Measurements from ENCODE around the gene MCF2L2.
"Not testable (repeated sequence)": the region's sequence is repeated elsewhere in the genome, so short reads cannot be mapped to it uniquely, and the experiment has no call there.

The MCF2L2 gene

GRCh38 chr3:183428447-183429211, at the start of gene MCF2L2:
Gene MCF2L2, minus strand, starts transcription at chr3:183428619. Its CDS starts 642 bp downstream, at chr3:183427977.
- peak within 1 kb of the TSS; percentile 50 for H3K4me3 ChIP-seq (ENCODE audit: low read depth, low read length)
- DNase-seq (ENCODE audit: low read depth), result peak; percentile 64
- TF ChIP-seq, protein P1, sequence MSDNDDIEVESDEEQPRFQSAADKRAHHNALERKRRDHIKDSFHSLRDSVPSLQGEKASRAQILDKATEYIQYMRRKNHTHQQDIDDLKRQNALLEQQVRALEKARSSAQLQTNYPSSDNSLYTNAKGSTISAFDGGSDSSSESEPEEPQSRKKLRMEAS (IDR thresholded peaks at IDR 0.05; ENCODE audit: low read depth, low read length), result no peak
- no peak for TF ChIP-seq POLR2A (IDR thresholded peaks at IDR 0.05; ENCODE audit: extremely low read depth, insufficient read length)
- TF ChIP-seq, protein P2, sequence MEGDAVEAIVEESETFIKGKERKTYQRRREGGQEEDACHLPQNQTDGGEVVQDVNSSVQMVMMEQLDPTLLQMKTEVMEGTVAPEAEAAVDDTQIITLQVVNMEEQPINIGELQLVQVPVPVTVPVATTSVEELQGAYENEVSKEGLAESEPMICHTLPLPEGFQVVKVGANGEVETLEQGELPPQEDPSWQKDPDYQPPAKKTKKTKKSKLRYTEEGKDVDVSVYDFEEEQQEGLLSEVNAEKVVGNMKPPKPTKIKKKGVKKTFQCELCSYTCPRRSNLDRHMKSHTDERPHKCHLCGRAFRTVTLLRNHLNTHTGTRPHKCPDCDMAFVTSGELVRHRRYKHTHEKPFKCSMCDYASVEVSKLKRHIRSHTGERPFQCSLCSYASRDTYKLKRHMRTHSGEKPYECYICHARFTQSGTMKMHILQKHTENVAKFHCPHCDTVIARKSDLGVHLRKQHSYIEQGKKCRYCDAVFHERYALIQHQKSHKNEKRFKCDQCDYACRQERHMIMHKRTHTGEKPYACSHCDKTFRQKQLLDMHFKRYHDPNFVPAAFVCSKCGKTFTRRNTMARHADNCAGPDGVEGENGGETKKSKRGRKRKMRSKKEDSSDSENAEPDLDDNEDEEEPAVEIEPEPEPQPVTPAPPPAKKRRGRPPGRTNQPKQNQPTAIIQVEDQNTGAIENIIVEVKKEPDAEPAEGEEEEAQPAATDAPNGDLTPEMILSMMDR (IDR thresholded peaks at IDR 0.05; ENCODE audit: low read depth, low read length), result no peak
- no peak for TF ChIP-seq MYC (IDR thresholded peaks at IDR 0.05; ENCODE audit: low read depth, low read length)

- TF ChIP-seq POLR2A (IDR thresholded peaks at IDR 0.05; ENCODE audit: extremely low read depth, insufficient read length) (no peak), MYC (IDR thresholded peaks at IDR 0.05; ENCODE audit: low read depth, low read length) (no peak)
- TF ChIP-seq, protein P2 (IDR thresholded peaks at IDR 0.05; ENCODE audit: low read depth, low read length), result no peak
- TF ChIP-seq, protein P1 (IDR thresholded peaks at IDR 0.05; ENCODE audit: low read depth, low read length), result no peak
- H3K4me3 ChIP-seq (ENCODE audit: low read depth, low read length), result no peak overlapping the region
- DNase-seq (ENCODE audit: low read depth), result no peak
Observed at GRCh38 chr3:183477801-183478456, 49.5 kb upstream of the MCF2L2 start.

GRCh38 chr3:183475764-183476162, 47.3 kb upstream of the MCF2L2 start:
- not testable (repeated sequence) for H3K4me3 ChIP-seq (ENCODE audit: low read depth, low read length); DNase-seq (ENCODE audit: low read depth)

DNA sequence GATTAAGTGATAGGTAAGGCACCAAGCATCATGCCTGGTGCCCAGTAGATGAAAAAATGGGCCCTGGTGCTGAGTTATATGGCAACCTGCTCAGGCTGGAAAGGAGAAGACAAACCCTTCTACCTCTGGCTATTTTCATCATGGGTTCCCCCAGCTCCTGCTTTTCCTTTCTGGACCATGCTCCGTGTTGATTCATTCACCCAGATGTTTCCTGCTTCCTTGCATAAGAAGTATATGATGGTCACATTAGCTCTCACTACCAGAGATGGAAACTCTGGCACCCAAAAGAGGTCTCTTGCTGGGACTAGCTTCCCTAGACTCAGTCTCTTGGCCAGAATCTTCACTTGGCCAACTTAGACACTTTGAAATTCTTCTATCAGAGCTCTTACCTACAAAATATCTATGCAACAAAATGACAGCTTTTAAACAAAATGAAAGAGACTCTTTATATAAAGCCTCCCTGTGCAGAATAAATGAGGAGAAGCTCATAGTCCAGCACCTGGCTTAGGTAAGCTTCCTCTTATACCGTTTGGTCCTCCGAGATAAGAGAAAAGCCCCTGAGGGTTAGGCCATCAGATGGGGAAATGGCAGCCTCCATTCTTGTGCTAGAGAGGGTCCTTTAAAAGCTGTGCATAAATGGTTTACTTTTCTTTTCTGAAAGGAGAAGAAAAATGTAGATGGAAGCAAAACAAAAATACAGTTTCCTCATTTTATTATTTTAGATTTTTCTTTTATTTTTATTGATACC, 46.8 kb upstream of the MCF2L2 start:
- no peak for DNase-seq (ENCODE audit: low read depth)
- H3K4me3 ChIP-seq (ENCODE audit: low read depth, low read length), result no peak overlapping the region
- TF ChIP-seq, protein P2 (IDR thresholded peaks at IDR 0.05; ENCODE audit: low read depth, low read length), result no peak
- TF ChIP-seq, protein P1 (IDR thresholded peaks at IDR 0.05; ENCODE audit: low read depth, low read length), result no peak
- TF ChIP-seq POLR2A (IDR thresholded peaks at IDR 0.05; ENCODE audit: extremely low read depth, insufficient read length) (no peak), MYC (IDR thresholded peaks at IDR 0.05; ENCODE audit: low read depth, low read length) (no peak)

- no peak overlapping the region for H3K4me3 ChIP-seq (ENCODE audit: low read depth, low read length)
- DNase-seq (ENCODE audit: low read depth), result no peak
- TF ChIP-seq, protein P1 (IDR thresholded peaks at IDR 0.05; ENCODE audit: low read depth, low read length), result no peak
- TF ChIP-seq POLR2A (IDR thresholded peaks at IDR 0.05; ENCODE audit: extremely low read depth, insufficient read length), result no peak
- TF ChIP-seq, protein P2 (IDR thresholded peaks at IDR 0.05; ENCODE audit: low read depth, low read length), result no peak
- no peak for TF ChIP-seq MYC (IDR thresholded peaks at IDR 0.05; ENCODE audit: low read depth, low read length)
Observed at GRCh38 chr3:183473969-183474368, 45.5 kb upstream of the MCF2L2 start.

- H3K4me3 ChIP-seq (ENCODE audit: low read depth, low read length), result no peak overlapping the region
- no peak for TF ChIP-seq POLR2A (IDR thresholded peaks at IDR 0.05; ENCODE audit: extremely low read depth, insufficient read length)
- no peak for TF ChIP-seq MYC (IDR thresholded peaks at IDR 0.05; ENCODE audit: low read depth, low read length)
- TF ChIP-seq, protein P1 (IDR thresholded peaks at IDR 0.05; ENCODE audit: low read depth, low read length), result no peak
- TF ChIP-seq, protein P2 (IDR thresholded peaks at IDR 0.05; ENCODE audit: low read depth, low read length), result no peak
- no peak for DNase-seq (ENCODE audit: low read depth)
Observed at GRCh38 chr3:183472155-183472554, 43.7 kb upstream of the MCF2L2 start.

All from NB4 (cell line).